Measurements from ENCODE around the gene GSG1.

DNA sequence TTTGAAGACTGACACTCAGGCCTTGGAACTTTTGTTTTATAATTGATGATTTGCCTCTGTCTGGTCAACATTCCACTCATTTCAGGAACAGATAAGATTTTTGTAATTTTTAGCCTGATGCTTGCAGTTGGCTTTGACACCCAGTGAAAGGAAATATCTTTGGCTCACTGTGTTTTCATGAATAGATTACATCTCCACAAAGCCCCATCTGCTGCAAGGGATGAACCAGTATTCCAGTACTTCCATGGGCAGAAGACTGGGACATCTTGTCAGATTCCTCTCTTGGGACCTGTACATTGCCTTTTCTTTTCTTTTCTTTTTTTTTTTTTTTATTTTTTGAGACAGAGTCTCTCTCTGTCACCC, 28.4 kb downstream of the GSG1 start:
- no peak for TF ChIP-seq POLR2A (IDR thresholded peaks at IDR 0.05)
- no peak for TF ChIP-seq POLR2AphosphoS5 (IDR thresholded peaks at IDR 0.05)
